ENCODE data around the gene GGPS1.
"Not testable (repeated sequence)": the region's sequence is repeated elsewhere in the genome, so short reads cannot be mapped to it uniquely, and the experiment has no call there.

Gene GGPS1

DNA sequence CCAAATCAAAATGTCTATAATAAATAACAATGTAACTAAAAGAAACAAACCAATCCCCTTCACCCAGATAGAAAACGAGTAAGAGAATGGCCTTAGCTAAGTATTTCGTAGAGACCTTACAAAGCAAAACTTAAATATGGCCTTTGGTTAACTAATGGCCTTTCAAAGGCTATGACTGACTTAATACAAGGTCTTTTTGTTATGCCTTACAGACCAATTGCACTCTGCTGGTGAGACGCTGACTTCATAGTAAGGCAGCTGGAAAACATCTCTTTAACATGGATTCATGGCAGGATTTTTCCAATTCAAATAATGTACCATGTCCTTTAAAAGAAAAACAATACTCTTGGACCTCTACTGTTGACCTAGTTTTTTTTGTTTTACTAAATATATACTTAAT, 23.1 kb downstream of the GGPS1 start:
- Histone ChIP-seq H3K27ac (no peak overlapping the region), H3K27me3 (no peaks in the 10 kb centered on the region), H3K4me1 (ENCODE audit: control insufficient read depth in 1 of 2, insufficient read depth in 1 of 2, low read depth in 1 of 2, low read length in 1 of 2) (no peaks in the 10 kb centered on the region), H3K36me3 (no peaks in the 10 kb centered on the region), H3K9me3 (no peaks in the 10 kb centered on the region), H3K4me3 (ENCODE audit: low read depth in 1 of 2, low read length in 1 of 2) (no peak overlapping the region)
- TF ChIP-seq CTCF (IDR thresholded peaks at IDR 0.05), result no peak

GRCh38 chr1:235351898-235352297, 23.5 kb downstream of the GGPS1 start:
- H3K27me3 ChIP-seq, result no peaks in the 10 kb centered on the region
- no peak for TF ChIP-seq CTCF (IDR thresholded peaks at IDR 0.05)
- no peaks in the 10 kb centered on the region for H3K36me3 ChIP-seq
- H3K4me3 ChIP-seq (ENCODE audit: low read depth in 1 of 2, low read length in 1 of 2), result no peak overlapping the region
- no peaks in the 10 kb centered on the region for H3K4me1 ChIP-seq (ENCODE audit: control insufficient read depth in 1 of 2, insufficient read depth in 1 of 2, low read depth in 1 of 2, low read length in 1 of 2)
- H3K27ac ChIP-seq, result no peak overlapping the region
- H3K9me3 ChIP-seq, result no peaks in the 10 kb centered on the region

GRCh38 chr1:235357485-235358373, 29.4 kb downstream of the GGPS1 start:
- Histone ChIP-seq H3K4me3 (ENCODE audit: low read depth in 1 of 2, low read length in 1 of 2) (no peak overlapping the region), H3K4me1 (ENCODE audit: control insufficient read depth in 1 of 2, insufficient read depth in 1 of 2, low read depth in 1 of 2, low read length in 1 of 2) (no peaks in the 10 kb centered on the region), H3K9me3 (no peaks in the 10 kb centered on the region), H3K27me3 (no peaks in the 10 kb centered on the region), H3K27ac (no peak overlapping the region), H3K36me3 (no peaks in the 10 kb centered on the region)
- no peak for TF ChIP-seq CTCF (IDR thresholded peaks at IDR 0.05)

- no peaks in the 10 kb centered on the region for H3K4me1 ChIP-seq (ENCODE audit: control insufficient read depth in 1 of 2, insufficient read depth in 1 of 2, low read depth in 1 of 2, low read length in 1 of 2)
- no peaks in the 10 kb centered on the region for H3K9me3 ChIP-seq
- no peaks in the 10 kb centered on the region for H3K27me3 ChIP-seq
- no peak overlapping the region for H3K27ac ChIP-seq
- TF ChIP-seq CTCF (IDR thresholded peaks at IDR 0.05), result no peak
- no peak overlapping the region for H3K4me3 ChIP-seq (ENCODE audit: low read depth in 1 of 2, low read length in 1 of 2)
- no peaks in the 10 kb centered on the region for H3K36me3 ChIP-seq
These were observed 30.5 kb downstream of the GGPS1 start for GRCh38 chr1:235358899-235359298.

DNA sequence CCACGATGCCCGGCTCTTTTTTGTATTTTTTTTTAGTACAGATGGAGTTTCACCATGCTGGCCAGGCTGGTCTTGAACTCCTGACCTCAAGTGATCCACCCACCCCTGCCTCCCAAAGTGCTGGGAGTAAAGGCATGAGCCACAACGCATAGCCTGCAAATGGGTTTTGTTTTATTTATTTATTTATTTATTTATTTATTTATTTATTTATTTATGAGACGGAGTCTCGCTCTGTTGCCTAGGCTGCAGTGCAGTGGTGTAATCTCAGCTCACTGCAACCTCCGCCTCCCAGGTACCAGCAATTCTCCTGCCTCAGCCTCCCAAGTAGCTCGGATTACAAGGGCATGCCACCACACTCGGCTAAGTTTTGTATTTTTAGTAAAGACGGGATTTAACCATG, 35.8 kb downstream of the GGPS1 start:
- H3K27me3 ChIP-seq; H3K4me3 ChIP-seq (ENCODE audit: low read depth in 1 of 2, low read length in 1 of 2); H3K9me3 ChIP-seq; H3K36me3 ChIP-seq; H3K27ac ChIP-seq: not testable (repeated sequence)
- peaks cover 15 to 16% of the 10 kb centered on the region in 2 experiments for H3K4me1 ChIP-seq (ENCODE audit: control insufficient read depth in 1 of 2, insufficient read depth in 1 of 2, low read depth in 1 of 2, low read length in 1 of 2)

DNA sequence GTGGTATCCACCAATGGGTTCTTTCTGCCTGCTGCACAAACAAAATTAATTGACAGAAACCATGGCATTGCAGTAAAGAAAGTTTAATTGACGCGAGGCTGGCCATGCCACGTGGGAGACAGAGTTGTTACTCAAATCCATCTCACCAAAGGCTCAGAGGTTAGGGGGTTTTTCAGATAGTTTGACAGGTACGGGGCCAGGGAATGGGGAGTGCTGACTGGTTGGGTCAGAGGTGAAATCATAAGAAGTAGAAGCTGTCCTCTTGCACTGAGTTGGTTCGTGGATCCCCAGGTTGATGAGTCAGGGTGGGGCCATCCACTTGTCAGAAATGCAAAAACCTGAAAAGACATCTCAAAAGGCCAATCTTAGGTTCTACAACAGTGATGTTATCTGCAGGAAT, 37.9 kb downstream of the GGPS1 start:
- Histone ChIP-seq H3K4me3 (ENCODE audit: low read depth in 1 of 2, low read length in 1 of 2) (peak overlapping the region in 1 of 2 experiments; percentile 88), H3K27me3 (no peaks in the 10 kb centered on the region), H3K27ac (no peak overlapping the region), H3K36me3 (no peaks in the 10 kb centered on the region), H3K9me3 (no peaks in the 10 kb centered on the region), H3K4me1 (ENCODE audit: control insufficient read depth in 1 of 2, insufficient read depth in 1 of 2, low read depth in 1 of 2, low read length in 1 of 2) (peaks cover 15 to 16% of the 10 kb centered on the region in 2 experiments)
- no peak for TF ChIP-seq CTCF (IDR thresholded peaks at IDR 0.05)
